Measurements from ENCODE around the gene SLC13A3.

The SLC13A3 gene

GRCh38 chr20:46587986-46588385 is 63.3 kb downstream of the SLC13A3 start:
- no peak for DNase-seq (ENCODE audit: low read depth in 1 of 2, low spot score in 1 of 2)
- Histone ChIP-seq H3K4me3 (replicated peaks; ENCODE audit: insufficient read depth, low read length) (no peak overlapping the region), H3K27ac (replicated peaks) (no peak overlapping the region), H3K27me3 (ENCODE audit: insufficient read depth, poor library complexity, severe bottlenecking) (no peaks in the 10 kb centered on the region)
- TF ChIP-seq POLR2AphosphoS5 (IDR thresholded peaks at IDR 0.05; ENCODE audit: low read depth) (no peak), CTCF (IDR thresholded peaks at IDR 0.05; ENCODE audit: insufficient read depth, low read length) (no peak), REST (IDR thresholded peaks at IDR 0.05; ENCODE audit: insufficient replicate concordance, low read depth) (no peak), GABPA (IDR thresholded peaks at IDR 0.05; ENCODE audit: low read depth) (no peak), SPI1 (IDR thresholded peaks at IDR 0.05; ENCODE audit: borderline replicate concordance, low read depth) (no peak)

GRCh38 chr20:46586724-46587123 is 64.5 kb downstream of the SLC13A3 start:
- no peak overlapping the region for H3K27ac ChIP-seq (replicated peaks)
- H3K4me3 ChIP-seq (replicated peaks; ENCODE audit: insufficient read depth, low read length): no peak overlapping the region
- no peak for DNase-seq (ENCODE audit: low read depth in 1 of 2, low spot score in 1 of 2)
- H3K27me3 ChIP-seq (ENCODE audit: insufficient read depth, poor library complexity, severe bottlenecking): no peaks in the 10 kb centered on the region
- TF ChIP-seq REST (IDR thresholded peaks at IDR 0.05; ENCODE audit: insufficient replicate concordance, low read depth) (no peak), SPI1 (IDR thresholded peaks at IDR 0.05; ENCODE audit: borderline replicate concordance, low read depth) (no peak), POLR2AphosphoS5 (IDR thresholded peaks at IDR 0.05; ENCODE audit: low read depth) (no peak), CTCF (IDR thresholded peaks at IDR 0.05; ENCODE audit: insufficient read depth, low read length) (no peak), GABPA (IDR thresholded peaks at IDR 0.05; ENCODE audit: low read depth) (no peak)

GRCh38 chr20:46584508-46584907 is 66.8 kb downstream of the SLC13A3 start:
- Histone ChIP-seq H3K4me3 (replicated peaks; ENCODE audit: insufficient read depth, low read length) (no peak overlapping the region), H3K27ac (replicated peaks) (no peak overlapping the region), H3K27me3 (ENCODE audit: insufficient read depth, poor library complexity, severe bottlenecking) (no peaks in the 10 kb centered on the region)
- TF ChIP-seq POLR2AphosphoS5 (IDR thresholded peaks at IDR 0.05; ENCODE audit: low read depth) (no peak), CTCF (IDR thresholded peaks at IDR 0.05; ENCODE audit: insufficient read depth, low read length) (no peak), REST (IDR thresholded peaks at IDR 0.05; ENCODE audit: insufficient replicate concordance, low read depth) (no peak), GABPA (IDR thresholded peaks at IDR 0.05; ENCODE audit: low read depth) (no peak), SPI1 (IDR thresholded peaks at IDR 0.05; ENCODE audit: borderline replicate concordance, low read depth) (no peak)
- DNase-seq (ENCODE audit: low read depth in 1 of 2, low spot score in 1 of 2): no peak

All from HL-60 (cell line).